ENCODE measurements around the gene LINC01488.

LINC01488 gene

GRCh38 chr11:69535908-69536307 lies 54.4 kb downstream of the LINC01488 start:
- DNase-seq = no peak

- DNase-seq = no peak
These were observed 54.9 kb downstream of the LINC01488 start for GRCh38 chr11:69536406-69536805.

- DNase-seq = no peak
These were observed 55.7 kb downstream of the LINC01488 start for GRCh38 chr11:69537126-69537525.

- no peak for DNase-seq
These were observed 56.6 kb downstream of the LINC01488 start for GRCh38 chr11:69537855-69538640.

- no peak for DNase-seq
These were observed 57.4 kb downstream of the LINC01488 start for GRCh38 chr11:69538854-69539253.

- DNase-seq = no peak
These were observed 58.1 kb downstream of the LINC01488 start for GRCh38 chr11:69539416-69540117.

- DNase-seq = no peak
These were observed 58.9 kb downstream of the LINC01488 start for GRCh38 chr11:69540118-69541000.

GRCh38 chr11:69541001-69541285 lies 59.5 kb downstream of the LINC01488 start:
- DNase-seq = no peak

- DNase-seq = no peak
These were observed 60.2 kb downstream of the LINC01488 start for GRCh38 chr11:69541501-69542313.

GRCh38 chr11:69542314-69543168 lies 61.1 kb downstream of the LINC01488 start:
- DNase-seq = no peak

Data from GOT3 (cell line).